B cell (primary cell): ENCODE measurements around the gene OR1J2. TPM values are rescaled to one million over a fixed set of nuclear protein-coding genes. Genes with fewer than 3 reads are reported as not detected.

Experiments
- ATAC-seq: fragments of 200-7000 bp; cut with Tn5 transposase; one replicate; pipeline ENCODE4 v1.10.0; 2021; ENCODE audit warnings: low read depth, mild to moderate bottlenecking, moderate number of reproducible peaks, moderate library complexity
- CTCF ChIA-PET: fragments of 350-600 bp; sonication (Branson Sonifier 250); formaldehyde crosslinking; loops from one replicate; lab custom pipeline; 2021; ENCODE audit warnings: antibody characterized with exemption, inconsistent platforms; lab: Charles Lee
- POLR2A ChIA-PET: fragments of 350-600 bp; sonication (Branson Sonifier 250); formaldehyde crosslinking; loops from one replicate; lab custom pipeline; 2021; ENCODE audit warnings: antibody characterized with exemption; lab: Charles Lee
- DNase-seq: peaks from one replicate; pipeline ENCODE4 v3.0.0; 2013
- H2AFZ ChIP-seq: 2 replicates; pipeline ENCODE4 v1.6.1; 2012; ENCODE audit warnings: mild to moderate bottlenecking, low read depth, low read length; ENCODE audit not compliant: insufficient read depth, poor library complexity, severe bottlenecking
- H3K27ac ChIP-seq, 2 donors: 1 replicate in 1 of 2; 2 replicates in 1 of 2; pipeline ENCODE4 v1.5.1; 2012 to 2013; ENCODE audit warnings: low read length in 2 of 2, mild to moderate bottlenecking in 2 of 2, moderate library complexity in 1 of 2
- H3K27me3 ChIP-seq, 4 experiments: fragments of 200-600 bp in 1 of 4; sonication (generic) in 1 of 4; replicated peaks in 1 of 4; 1 replicate in 2 of 4; 2 replicates in 2 of 4; pipeline versions ENCODE4 v1.6.1 to v1.7.0; 2013 to 2016; ENCODE audit warnings: low read length in 3 of 4, mild to moderate bottlenecking in 2 of 4, mixed read lengths in 1 of 4, moderate library complexity in 1 of 4; ENCODE audit not compliant: insufficient read depth in 4 of 4, control insufficient read depth in 3 of 4; ENCODE audit errors: control extremely low read depth in 1 of 4
- H3K36me3 ChIP-seq, 2 experiments: replicated peaks in 1 of 2; 1 replicate in 1 of 2; 2 replicates in 1 of 2; pipeline versions ENCODE4 v1.6.1 to v1.7.1; 2013; ENCODE audit warnings: low read length in 1 of 2; ENCODE audit not compliant: insufficient read depth in 2 of 2, control insufficient read depth in 1 of 2; ENCODE audit errors: control extremely low read depth in 1 of 2, extremely low read depth in 1 of 2
- H3K4me1 ChIP-seq, 2 donors: fragments of 200-600 bp in 1 of 2; sonication (generic) in 1 of 2; 1 replicate in 1 of 2; 2 replicates in 1 of 2; pipeline versions ENCODE4 v1.5.1 to v1.6.1; 2013 to 2017; ENCODE audit warnings: low read length in 2 of 2; ENCODE audit not compliant: control insufficient read depth in 2 of 2, insufficient read depth in 2 of 2
- H3K4me2 ChIP-seq: replicated peaks from 2 replicates; pipeline ENCODE3; 2012; ENCODE audit warnings: mild to moderate bottlenecking, low read depth, low read length; ENCODE audit not compliant: poor library complexity, severe bottlenecking
- H3K4me3 ChIP-seq, 5 experiments: fragments of 200-600 bp in 1 of 5; sonication (generic) in 1 of 5; 1 replicate in 3 of 5; 2 replicates in 2 of 5; pipeline versions ENCODE4 v1.5.1 to v1.7.0; 2011 to 2016; ENCODE audit warnings: low read length in 4 of 5, mild to moderate bottlenecking in 4 of 5, low read depth in 2 of 5, control low read depth in 1 of 5, moderate library complexity in 1 of 5; ENCODE audit not compliant: insufficient read depth in 1 of 5; ENCODE audit errors: control extremely low read depth in 1 of 5, extremely low read depth in 1 of 5
- H3K79me2 ChIP-seq: fragments of 200-600 bp; sonication (generic); one replicate; pipeline ENCODE4 v1.6.0; 2016; ENCODE audit warnings: low read length; ENCODE audit not compliant: control insufficient read depth, insufficient read depth
- H3K9ac ChIP-seq: fragments of 200-600 bp; sonication (generic); 2 replicates; pipeline ENCODE4 v1.6.1; 2017; ENCODE audit warnings: mild to moderate bottlenecking, low read length, moderate library complexity
- H3K9me3 ChIP-seq, 3 donors: one replicate each; pipeline versions ENCODE4 v1.6.1 to v1.7.1; 2013; ENCODE audit warnings: low read length in 2 of 3; ENCODE audit not compliant: control insufficient read depth in 2 of 3, insufficient read depth in 1 of 3; ENCODE audit errors: control extremely low read depth in 1 of 3
- H4K20me1 ChIP-seq: 2 replicates; pipeline ENCODE4 v1.6.0; 2012; ENCODE audit warnings: mild to moderate bottlenecking, low read length; ENCODE audit not compliant: insufficient read depth, control insufficient read depth, poor library complexity, severe bottlenecking
- H3K27ac Mint-ChIP-seq: one replicate; pipeline ENCODE4 v1.8.0; 2021; ENCODE audit warnings: mixed read lengths
- H3K27me3 Mint-ChIP-seq: one replicate; pipeline ENCODE4 v1.8.0; 2021; ENCODE audit warnings: mixed read lengths
- H3K4me1 Mint-ChIP-seq: one replicate; pipeline ENCODE4 v1.8.0; 2021; ENCODE audit warnings: mixed read lengths
- H3K4me3 Mint-ChIP-seq: one replicate; pipeline ENCODE4 v1.8.0; 2021; ENCODE audit warnings: mixed read lengths
- H3K9me3 Mint-ChIP-seq: one replicate; pipeline ENCODE4 v1.8.0; 2022; ENCODE audit warnings: mixed read lengths; ENCODE audit not compliant: insufficient read depth
- EZH2 ChIP-seq: IDR thresholded peaks from 2 replicates; pipeline ENCODE4 v1.6.1; 2012; ENCODE audit warnings: borderline replicate concordance, low read depth, mild to moderate bottlenecking, moderate library complexity, low read length; ENCODE audit not compliant: insufficient read depth, poor library complexity, severe bottlenecking
- WGBS: methylation state at CpG from one replicate; pipeline ENCODE4 v1.1.5; 2013; ENCODE audit warnings: missing lambda C conversion rate; ENCODE audit not compliant: insufficient coverage; 5-methylcytosine and 5-hydroxymethylcytosine counted together
- intact Hi-C: fragments of 100-400 bp; cut with micrococcal nuclease; formaldehyde crosslinking; loops from one replicate; pipeline ENCODE4 v1.10.0; 2022
- polyA plus RNA-seq: library from polyadenylated mRNA; depleted of rRNA; stranded (reverse); fragments of >200 nt; gene quantifications from 2 replicates; pipeline ENCODE4 v1.2.3, GENCODE V29; 2012
- total RNA-seq, 2 donors: library from RNA; stranded (reverse); fragments of 120-200 nt in 1 of 2; gene quantifications; 1 replicate in 1 of 2; 2 replicates in 1 of 2; pipeline versions ENCODE4 v1.2.3 to v1.2.4, GENCODE V29; 2013 to 2022
- TF ChIP-seq, protein P1 (sequence below): fragments of 200-600 bp; IDR thresholded peaks from one replicate; pipeline ENCODE4 v1.8.0; 2022; ENCODE audit warnings: antibody characterized with exemption, mild to moderate bottlenecking

OR1J2 gene
- total and polyA plus RNA-seq, 2 donors (not counting 1 experiment from before 2014, with no cell fraction given) = not detected

DNA sequence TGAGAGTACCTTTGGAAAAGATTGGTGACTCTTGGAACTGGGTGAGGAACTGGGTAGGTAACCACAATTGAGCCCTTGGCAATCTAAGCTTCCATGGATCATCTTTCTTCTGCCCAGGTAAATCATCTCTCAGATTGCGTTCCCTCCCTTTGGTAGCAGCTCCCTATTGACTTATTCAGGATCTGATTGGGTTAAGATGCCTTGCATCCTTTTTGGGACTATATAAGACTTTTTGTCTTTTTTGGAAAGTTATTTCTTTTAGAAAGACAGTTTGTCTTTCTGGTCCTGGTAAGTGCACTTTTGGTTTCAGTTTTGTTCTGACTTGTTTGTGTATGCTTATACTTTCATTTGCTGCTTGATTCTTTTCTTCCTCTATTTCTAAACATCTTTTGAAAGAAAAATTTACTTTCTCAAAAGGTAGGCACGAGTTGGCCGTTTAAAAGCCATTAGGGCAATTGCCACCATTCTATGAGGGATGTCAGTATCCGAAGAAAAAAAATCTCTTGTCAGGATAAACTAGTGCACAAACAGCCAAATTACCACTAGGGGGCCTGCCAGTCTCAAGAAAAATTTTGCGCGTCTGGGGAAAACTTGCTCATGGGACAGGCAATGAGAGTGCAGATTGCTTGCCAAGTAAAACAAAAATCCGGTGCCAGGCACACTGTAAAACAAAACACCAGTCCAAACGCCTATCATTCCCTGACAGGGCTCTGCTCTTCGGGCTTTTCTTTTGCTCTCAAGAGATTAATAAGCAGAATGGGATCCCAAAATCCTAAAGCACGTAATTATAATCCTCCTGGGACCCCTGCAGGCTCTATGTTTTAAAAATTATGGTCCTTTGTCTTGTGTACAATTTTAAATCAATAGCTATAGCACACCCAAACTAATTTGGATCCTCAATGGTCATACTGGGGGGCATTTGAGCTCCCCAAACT, 45.7 kb upstream of the OR1J2 start:
- H3K36me3 ChIP-seq = no peaks in the 10 kb centered on the region
- peak; percentile 83 for DNase-seq
- TF ChIP-seq, protein P1, sequence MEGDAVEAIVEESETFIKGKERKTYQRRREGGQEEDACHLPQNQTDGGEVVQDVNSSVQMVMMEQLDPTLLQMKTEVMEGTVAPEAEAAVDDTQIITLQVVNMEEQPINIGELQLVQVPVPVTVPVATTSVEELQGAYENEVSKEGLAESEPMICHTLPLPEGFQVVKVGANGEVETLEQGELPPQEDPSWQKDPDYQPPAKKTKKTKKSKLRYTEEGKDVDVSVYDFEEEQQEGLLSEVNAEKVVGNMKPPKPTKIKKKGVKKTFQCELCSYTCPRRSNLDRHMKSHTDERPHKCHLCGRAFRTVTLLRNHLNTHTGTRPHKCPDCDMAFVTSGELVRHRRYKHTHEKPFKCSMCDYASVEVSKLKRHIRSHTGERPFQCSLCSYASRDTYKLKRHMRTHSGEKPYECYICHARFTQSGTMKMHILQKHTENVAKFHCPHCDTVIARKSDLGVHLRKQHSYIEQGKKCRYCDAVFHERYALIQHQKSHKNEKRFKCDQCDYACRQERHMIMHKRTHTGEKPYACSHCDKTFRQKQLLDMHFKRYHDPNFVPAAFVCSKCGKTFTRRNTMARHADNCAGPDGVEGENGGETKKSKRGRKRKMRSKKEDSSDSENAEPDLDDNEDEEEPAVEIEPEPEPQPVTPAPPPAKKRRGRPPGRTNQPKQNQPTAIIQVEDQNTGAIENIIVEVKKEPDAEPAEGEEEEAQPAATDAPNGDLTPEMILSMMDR = peak; percentile 89
- no peak for TF ChIP-seq EZH2
- peaks cover 6 to 13% of the 10 kb centered on the region in 2 donors for H3K4me1 ChIP-seq
- intact Hi-C loops = loop anchor here (1.0 kb wide), 2 partner anchors 345 to 372 kb away; partner anchors contain the start of gene TTLL11
- Mint-ChIP-seq H3K4me1 (peaks cover 13% of the 10 kb centered on the region), H3K27me3 (peaks cover 47% of the 10 kb centered on the region), H3K27ac (peak overlapping the region; percentile 86), H3K9me3 (peaks cover 2% of the 10 kb centered on the region), H3K4me3 (peak overlapping the region; percentile 93)
- 3% methylated on average over 4 of the region's 10 CpGs for WGBS
- no peaks in the 10 kb centered on the region for H3K79me2 ChIP-seq
- peak overlapping the region; percentile 67 for H2AFZ ChIP-seq
- H3K9me3 ChIP-seq = peaks cover 0 to 7% (median 0%) of the 10 kb centered on the region in 3 donors
- H3K9ac ChIP-seq = peak overlapping the region; percentile 69
- POLR2A ChIA-PET = no interaction called here
- peak overlapping the region; percentile 38 to 81 (median 59) for H3K4me3 ChIP-seq
- H3K27me3 ChIP-seq = peaks cover 0 to 10% (median 8%) of the 10 kb centered on the region in 4 experiments
- peak overlapping the region; percentile 57 for H3K4me2 ChIP-seq
- CTCF ChIA-PET = interaction anchor here (0.6 to 4.9 kb wide), 11 partner anchors 10 to 526 kb away, joined by 3 to 58 read pairs (median 6); no protein-coding TSS in a partner anchor
- H4K20me1 ChIP-seq = no peaks in the 10 kb centered on the region
- peak; percentile 80 for ATAC-seq
- H3K27ac ChIP-seq = peak overlapping the region; percentile 35 to 57

DNA sequence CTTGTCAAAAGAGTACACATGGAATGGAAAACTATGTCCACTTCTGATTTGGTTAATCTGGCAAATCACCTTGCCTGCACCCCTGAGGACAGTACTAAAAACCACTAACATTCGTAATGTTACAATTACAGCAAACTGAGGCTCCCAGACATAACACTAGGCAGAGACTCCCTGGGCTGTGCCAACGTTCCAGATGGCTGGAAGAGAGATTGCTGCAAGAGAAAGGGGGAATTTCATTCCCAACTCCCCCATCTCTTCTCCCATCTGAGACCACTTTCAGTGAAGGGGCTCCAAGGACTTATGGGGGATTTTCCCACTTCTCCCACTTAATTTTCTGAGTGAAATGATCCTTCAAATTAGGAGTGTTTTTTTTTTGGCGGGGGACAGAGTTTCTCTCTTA, 44.1 kb upstream of the OR1J2 start:
- no peak for DNase-seq
- H3K4me1 Mint-ChIP-seq = peaks cover 13% of the 10 kb centered on the region
- no peak for TF ChIP-seq EZH2
- TF ChIP-seq, protein P1 = no peak
- Histone ChIP-seq H3K27ac (no peak overlapping the region), H3K4me1 (peaks cover 6 to 13% of the 10 kb centered on the region in 2 donors), H3K4me2 (no peak overlapping the region), H3K4me3 (no peak overlapping the region), H2AFZ (no peak overlapping the region), H3K9ac (no peak overlapping the region), H3K36me3 (no peaks in the 10 kb centered on the region), H4K20me1 (no peaks in the 10 kb centered on the region), H3K27me3 (peaks cover 0 to 10% (median 9%) of the 10 kb centered on the region in 4 experiments), H3K79me2 (no peaks in the 10 kb centered on the region), H3K9me3 (peaks cover 0 to 7% (median 0%) of the 10 kb centered on the region in 3 donors)
- ChIA-PET CTCF (interaction anchor here (4.9 kb wide), 1 partner anchor 344 kb away, joined by 58 read pairs; no protein-coding TSS in a partner anchor), POLR2A (no interaction called here)
- intact Hi-C loops = no loop called here
- no peak overlapping the region for H3K27ac Mint-ChIP-seq
- no peak for ATAC-seq
- no peak overlapping the region for H3K4me3 Mint-ChIP-seq
- H3K27me3 Mint-ChIP-seq = peaks cover 39% of the 10 kb centered on the region
- no peaks in the 10 kb centered on the region for H3K9me3 Mint-ChIP-seq
- WGBS = no CpG with 5 or more reads among the region's 3 CpGs
